Stimulated activated CD4-positive, alpha-beta T cell treated with anti-CD3 and anti-CD28 coated beads, Interleukin-4, amount 100 ng/mL, for 1 hour (primary cell): ENCODE measurements around the gene PRKG1.

Source experiments
- DNase-seq: peaks from one replicate; pipeline ENCODE4 v3.0.0-alpha.2; 2020

The PRKG1 gene

GRCh38 chr10:51918440-51918839 is 844.2 kb downstream of the PRKG1 start:
- DNase-seq: no peak

DNA sequence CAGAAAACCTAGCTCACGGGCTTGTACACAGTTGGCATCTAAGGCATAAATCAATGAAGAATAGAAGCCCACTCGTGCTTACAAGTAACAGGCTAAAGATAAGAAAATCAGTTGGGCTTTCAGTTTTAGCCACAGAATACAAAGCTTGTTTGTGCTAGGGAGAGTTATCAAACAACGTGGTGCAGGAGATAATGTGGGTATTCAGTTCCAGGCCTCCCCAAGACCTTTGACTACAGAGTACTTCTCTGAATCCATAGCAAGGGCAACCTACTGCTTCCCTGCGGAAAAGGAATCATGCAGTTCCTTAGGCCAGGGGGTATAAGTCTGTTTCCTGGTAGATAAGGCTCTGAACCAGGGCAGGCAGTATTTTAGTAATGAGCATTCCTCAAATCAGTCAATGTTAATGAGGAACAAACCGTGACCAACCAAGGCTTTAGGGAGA is 844.6 kb downstream of the PRKG1 start:
- DNase-seq: no peak

DNA sequence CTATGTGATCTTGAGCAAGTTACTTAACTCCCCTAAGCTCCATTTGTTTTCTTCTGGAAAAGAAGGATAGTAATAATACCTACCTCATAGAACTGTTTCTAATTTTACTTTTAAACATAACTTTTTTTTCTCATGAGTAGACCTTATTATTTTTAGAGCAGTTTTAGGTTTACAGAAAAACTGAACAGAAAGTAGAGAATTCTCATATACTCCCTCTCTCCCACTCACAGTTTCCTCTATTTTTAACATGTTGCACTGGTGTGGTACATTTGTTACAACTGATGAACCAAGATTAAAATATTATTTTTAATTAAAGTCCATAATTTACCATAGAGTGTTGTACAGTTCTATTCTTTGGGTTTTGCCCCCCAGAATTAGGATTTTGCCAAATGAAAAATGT is 846.4 kb downstream of the PRKG1 start:
- DNase-seq: no peak

- DNase-seq: no peak
Observed at GRCh38 chr10:51924359-51924758, 850.1 kb downstream of the PRKG1 start.

- no peak for DNase-seq
Observed at GRCh38 chr10:51926337-51926736, 852.0 kb downstream of the PRKG1 start.

- DNase-seq: no peak
Observed at GRCh38 chr10:51928162-51928561, 853.9 kb downstream of the PRKG1 start.

DNA sequence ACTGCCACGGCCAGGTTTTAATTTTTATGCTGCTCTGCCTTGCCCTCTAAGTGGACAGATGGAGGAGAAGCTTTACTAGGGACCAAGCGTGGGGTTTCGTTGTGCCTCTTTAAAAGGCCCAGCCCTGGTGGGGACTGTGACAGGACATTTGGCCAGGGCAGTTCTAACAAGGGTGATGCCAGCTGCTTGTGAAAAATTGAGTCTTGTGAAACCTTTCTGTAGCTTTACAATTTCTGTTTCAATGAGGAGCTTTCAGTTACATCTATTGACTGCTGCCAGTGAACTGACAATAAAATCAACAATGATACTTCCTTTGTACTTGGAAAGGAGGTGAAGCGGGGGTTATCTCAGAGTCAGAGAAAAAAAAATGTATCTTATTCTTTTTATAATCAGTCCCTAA is 858.2 kb downstream of the PRKG1 start:
- no peak for DNase-seq

DNA sequence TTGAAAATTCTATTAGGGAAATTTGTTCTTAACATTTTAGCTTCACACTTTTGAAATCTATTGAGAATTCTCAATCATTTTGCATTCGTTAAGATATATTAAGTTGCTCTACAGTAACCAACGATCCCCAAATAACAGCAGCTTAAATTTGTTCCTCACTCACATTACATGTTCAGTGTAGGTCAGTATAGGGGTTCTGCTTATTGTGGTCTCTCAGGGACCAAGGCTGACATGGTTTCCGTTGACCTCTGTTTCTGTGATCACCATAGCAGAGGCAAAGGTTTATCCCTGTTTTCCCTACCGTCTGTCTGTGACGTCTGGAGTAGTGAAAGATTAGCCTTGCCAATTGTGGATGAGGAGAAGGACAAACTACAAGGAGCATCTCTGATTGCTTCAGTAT is 860.1 kb downstream of the PRKG1 start:
- DNase-seq: no peak

DNA sequence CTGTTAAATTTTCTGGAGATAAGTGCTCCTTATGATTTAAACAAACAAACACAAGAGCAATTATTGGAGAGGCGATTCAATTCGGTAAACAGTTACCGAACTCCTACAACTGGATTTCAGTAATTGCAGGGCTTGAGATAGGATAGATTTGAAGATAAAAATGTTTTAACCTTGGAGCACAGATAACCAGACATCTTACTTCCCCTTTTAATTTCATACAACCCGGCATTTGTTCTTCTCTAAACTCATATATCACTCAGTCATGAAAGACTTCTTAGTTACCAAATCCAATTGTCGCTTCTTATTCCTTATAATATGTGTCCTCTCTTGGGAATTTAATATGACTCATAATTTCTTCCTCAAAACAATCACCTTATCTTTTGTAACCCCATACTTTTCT is 861.1 kb downstream of the PRKG1 start:
- DNase-seq: no peak

DNA sequence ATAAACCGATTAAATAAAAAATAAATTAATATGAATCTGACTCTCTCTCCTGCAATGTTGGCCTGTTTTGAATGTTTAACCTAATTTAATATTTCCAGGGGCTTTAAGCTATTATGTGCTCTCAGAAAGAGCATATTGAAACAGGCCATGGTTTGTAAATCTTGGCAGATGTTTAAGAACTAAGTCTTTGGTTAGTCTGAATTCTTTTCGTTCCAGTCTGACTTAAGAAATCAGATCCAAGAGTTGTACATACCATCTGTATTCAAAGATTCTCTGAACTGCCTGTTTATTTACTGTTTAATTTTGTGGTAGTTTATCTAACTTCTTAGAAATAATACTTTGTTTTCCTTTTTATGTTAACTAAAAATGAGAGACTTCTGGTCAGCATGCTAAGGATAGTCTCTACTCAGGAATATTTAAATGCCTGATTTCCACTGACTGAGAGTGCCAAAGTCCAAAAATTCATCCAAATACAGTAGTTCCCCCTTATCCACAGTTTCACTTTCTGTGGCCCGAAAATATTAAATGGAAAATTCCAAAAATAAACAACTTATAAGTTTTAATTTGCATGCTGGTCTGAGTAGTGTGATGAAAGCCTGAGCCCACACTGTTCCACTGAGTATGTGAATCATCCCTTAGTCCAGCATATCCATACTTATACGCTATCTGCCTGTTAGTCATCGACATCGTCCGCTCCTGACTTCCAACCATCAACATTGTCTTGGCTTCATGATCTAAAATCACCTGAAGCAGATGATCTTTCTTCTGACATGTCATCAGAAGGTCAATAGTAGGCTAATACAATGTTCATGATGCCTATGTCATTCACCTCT is 863.2 kb downstream of the PRKG1 start:
- DNase-seq: no peak

DNA sequence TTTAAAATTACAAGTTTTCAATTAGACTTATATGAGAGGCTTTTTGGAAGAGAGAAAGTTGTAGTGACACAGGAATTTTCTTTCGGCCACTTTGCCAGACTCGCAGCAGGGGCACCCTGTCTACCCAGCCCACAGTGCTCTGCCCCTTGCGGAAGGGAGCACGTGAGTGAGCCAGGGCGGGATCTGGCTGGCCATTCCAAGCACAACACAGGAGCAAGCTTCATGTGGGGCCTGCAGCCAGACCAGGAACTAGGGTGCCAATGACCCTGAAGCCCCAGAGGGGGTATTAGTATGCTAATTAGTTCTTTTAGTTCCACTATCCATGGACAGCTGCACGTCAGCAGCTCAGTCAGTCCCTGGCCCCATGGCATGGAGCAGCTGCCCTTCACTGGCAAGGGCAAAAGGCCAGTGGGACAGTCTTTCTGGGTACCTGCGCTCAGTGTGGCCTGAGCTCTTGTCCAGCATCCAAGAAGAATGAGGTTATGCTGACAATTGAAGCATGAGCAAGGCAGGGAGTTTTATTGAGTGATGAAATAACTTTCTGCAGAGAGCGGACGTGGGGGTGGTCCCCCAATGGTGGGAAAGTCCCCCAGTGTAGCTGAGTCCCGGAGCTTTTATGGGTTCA is 876.2 kb downstream of the PRKG1 start:
- no peak for DNase-seq

DNA sequence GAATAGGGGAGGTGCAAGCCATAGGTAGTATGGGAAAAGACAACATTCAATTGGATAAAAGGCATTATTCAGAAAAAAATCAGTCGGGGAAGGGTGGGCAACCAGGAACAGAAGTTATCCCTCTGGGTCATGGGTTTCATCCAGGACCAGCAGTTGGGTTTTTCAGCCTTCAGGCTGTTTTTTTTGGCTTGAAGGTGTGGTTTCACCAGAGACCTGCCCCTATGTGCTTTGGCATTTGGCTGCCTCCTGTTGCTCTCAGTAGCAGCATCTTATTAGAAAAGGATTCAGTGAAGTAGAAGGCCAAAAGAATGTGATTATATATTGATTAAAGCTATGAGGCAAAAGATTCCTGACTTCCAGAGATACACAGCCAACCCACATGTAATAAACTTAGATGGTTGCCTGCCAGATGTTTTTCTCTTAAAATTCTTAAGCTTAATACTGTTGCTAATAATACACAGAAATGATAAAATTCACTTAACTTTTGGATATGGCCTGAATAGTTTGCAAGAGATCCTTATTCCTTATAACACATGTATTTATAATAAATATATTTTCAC is 876.8 kb downstream of the PRKG1 start:
- no peak for DNase-seq

DNA sequence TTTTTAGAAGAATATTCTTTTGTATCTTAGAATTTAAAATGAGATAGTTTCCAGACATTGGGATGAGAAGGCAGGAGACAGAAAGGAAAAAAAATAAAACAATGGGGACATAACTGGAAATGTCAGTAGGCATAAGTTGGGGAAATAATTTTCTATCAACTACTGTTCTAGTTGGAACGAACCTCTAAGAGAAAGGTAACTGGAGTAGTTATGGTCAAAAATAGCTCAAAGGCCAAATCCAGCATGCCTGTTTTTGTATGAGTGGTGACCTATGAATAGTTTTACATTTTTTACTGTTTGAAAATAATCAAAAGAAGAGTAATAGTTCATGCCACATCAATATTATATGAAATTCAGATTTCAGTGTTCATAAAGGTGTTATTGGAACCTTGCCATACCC is 877.3 kb downstream of the PRKG1 start:
- no peak for DNase-seq

GRCh38 chr10:51952056-51952455 is 877.8 kb downstream of the PRKG1 start:
- DNase-seq: no peak

GRCh38 chr10:51955696-51956095 is 881.4 kb downstream of the PRKG1 start:
- DNase-seq: no peak

DNA sequence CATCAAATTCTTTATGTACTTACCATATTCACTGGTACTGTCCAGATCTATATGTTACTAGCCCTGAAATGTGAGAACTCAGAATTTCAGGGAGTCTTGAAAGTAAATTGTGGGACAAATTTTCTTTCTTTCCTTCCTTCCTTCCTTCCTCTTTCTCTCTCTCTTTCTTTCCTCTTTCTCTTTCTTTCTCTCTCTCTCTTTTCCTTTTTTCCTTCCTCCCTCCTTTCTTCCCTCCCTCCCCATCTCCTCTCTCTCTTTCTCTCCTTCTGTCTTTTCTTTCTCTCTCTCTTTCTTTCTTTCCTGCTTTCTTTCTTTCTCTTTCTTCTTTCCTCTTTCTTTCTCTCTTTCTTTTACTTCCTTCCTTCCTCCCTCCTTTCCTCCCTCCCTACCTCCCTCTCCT is 882.5 kb downstream of the PRKG1 start:
- DNase-seq: no peak

GRCh38 chr10:51960494-51960895 is 886.2 kb downstream of the PRKG1 start:
- DNase-seq: no peak

DNA sequence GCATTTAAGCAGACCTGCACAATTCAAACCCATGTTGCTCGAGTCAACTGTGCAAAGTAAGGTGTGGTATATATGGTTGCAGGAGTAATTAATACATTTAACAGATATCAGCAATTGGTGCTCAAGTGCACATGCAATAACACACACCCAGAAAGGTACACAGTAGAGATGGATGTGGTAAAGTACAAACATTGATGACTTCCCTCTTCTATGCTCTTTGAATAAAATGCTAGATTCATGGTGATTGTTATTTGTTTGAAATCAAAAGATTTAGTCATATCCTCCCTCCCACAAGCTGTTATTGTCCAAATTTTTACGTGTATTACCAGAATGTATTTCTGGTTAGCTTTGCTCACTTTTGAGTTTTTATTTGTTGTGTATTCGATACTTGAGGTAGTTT is 887.1 kb downstream of the PRKG1 start:
- DNase-seq: no peak

DNA sequence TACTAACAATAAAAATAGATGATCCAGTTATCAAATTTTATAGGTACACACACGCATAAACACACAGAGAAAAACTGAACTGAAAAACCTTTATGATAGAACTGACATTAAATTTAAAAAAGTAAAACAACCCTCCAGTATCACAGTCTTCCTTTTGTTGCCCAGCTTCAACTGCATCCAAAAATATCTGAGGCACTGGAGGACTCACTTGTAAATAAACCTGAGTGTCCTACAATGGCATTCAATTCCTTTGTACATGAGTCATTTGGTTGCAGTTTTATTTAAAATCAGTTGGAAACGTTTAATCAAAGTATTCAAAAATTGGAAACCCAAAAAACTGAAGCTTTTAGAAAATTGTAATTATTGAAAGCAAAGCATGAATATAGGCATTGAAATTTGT is 890.3 kb downstream of the PRKG1 start:
- DNase-seq: no peak

DNA sequence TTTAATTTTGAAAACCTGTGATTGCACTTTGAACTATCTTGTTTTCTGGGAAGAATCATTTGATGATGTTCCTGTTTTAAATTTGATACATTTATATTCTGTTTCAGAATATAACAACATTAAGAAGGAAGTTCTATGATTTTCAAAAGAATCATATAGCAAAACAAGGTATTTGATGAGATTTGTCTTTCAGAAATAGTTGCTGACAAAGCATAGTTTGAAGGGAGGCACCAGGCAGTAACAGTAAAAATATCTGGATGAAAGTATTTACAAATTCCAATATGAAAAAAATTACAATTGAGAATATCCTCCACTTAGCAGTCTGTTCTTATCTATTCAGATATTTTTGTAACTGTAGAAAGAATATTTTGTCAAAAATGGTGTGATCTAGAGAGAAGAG is 891.2 kb downstream of the PRKG1 start:
- DNase-seq: no peak

GRCh38 chr10:51972733-51973346 is 898.6 kb downstream of the PRKG1 start:
- DNase-seq: no peak

DNA sequence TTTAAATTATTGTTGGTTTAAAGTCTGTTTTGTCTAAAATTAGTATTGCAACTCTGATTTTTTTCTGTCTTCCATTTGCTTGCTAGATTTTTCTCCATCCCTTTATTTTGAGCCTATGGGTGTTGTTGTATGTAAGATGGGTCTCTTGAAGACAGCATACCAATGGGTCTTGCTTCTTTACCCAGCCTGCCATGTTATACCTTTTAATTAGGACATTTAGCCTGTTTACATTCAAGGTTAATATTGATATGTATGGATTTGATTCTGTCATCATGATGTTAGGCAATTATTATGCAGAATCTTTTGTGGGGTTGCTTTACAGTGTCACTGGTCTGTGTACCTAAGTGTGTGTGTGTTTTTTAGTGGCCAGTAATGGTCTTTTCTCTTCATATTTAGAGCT is 906.5 kb downstream of the PRKG1 start:
- no peak for DNase-seq

DNA sequence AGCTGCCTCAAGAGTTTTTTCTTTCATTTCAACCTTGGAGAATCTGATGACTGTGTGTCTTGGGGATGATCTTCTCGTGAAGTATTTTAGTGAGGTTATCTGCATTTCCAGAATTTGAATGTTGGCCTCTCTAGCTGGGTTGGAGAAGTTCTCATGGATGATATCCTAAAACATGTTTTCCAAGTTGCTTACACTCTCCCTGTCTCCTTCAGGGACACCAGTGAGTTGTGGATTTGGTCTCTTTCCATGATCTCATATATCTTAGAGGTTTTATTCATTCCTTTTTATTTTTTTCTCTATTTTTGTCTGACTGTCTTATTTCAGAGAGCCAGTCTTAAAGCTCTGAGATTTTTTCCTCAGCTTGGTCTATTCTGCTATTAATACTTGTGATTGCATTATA is 907.4 kb downstream of the PRKG1 start:
- no peak for DNase-seq

- DNase-seq: no peak
Observed at GRCh38 chr10:51983481-51983880, 909.2 kb downstream of the PRKG1 start.
